ENCODE results near the gene FGD5. TPM values are rescaled to one million over a fixed set of nuclear protein-coding genes. Genes with fewer than 3 reads are reported as not detected.

Gene FGD5
- total RNA-seq, 1 experiment from 2014 or later = 0.05 TPM

GRCh38 chr3:14848906-14849305, 30.1 kb downstream of the FGD5 start:
- no peak for DNase-seq (ENCODE audit: low read depth)

- no peak for DNase-seq (ENCODE audit: low read depth)
Measured at GRCh38 chr3:14849638-14850230, 31.0 kb downstream of the FGD5 start.

- DNase-seq (ENCODE audit: low read depth) = no peak
Measured at GRCh38 chr3:14852058-14852594, 33.4 kb downstream of the FGD5 start.

- DNase-seq (ENCODE audit: low read depth) = no peak
Measured at GRCh38 chr3:14852717-14853116, 34.0 kb downstream of the FGD5 start.

- DNase-seq (ENCODE audit: low read depth) = no peak
Measured at GRCh38 chr3:14853271-14853951, 34.6 kb downstream of the FGD5 start.

GRCh38 chr3:14857506-14857905, 38.7 kb downstream of the FGD5 start:
- DNase-seq (ENCODE audit: low read depth) = no peak

- no peak for DNase-seq (ENCODE audit: low read depth)
Measured at GRCh38 chr3:14858105-14858504, 39.3 kb downstream of the FGD5 start.

- no peak for DNase-seq (ENCODE audit: low read depth)
Measured at GRCh38 chr3:14859880-14860279, 41.1 kb downstream of the FGD5 start.

GRCh38 chr3:14861031-14861430, 42.3 kb downstream of the FGD5 start:
- no peak for DNase-seq (ENCODE audit: low read depth)

GRCh38 chr3:14861446-14862302, 42.9 kb downstream of the FGD5 start:
- no peak for DNase-seq (ENCODE audit: low read depth)

GRCh38 chr3:14862303-14862660, 43.5 kb downstream of the FGD5 start:
- no peak for DNase-seq (ENCODE audit: low read depth)

- no peak for DNase-seq (ENCODE audit: low read depth)
Measured at GRCh38 chr3:14862661-14863230, 44.0 kb downstream of the FGD5 start.

GRCh38 chr3:14863333-14864100, 44.8 kb downstream of the FGD5 start:
- no peak for DNase-seq (ENCODE audit: low read depth)

GRCh38 chr3:14864131-14864530, 45.4 kb downstream of the FGD5 start:
- no peak for DNase-seq (ENCODE audit: low read depth)

GRCh38 chr3:14866627-14867026, 47.9 kb downstream of the FGD5 start:
- no peak for DNase-seq (ENCODE audit: low read depth)

- no peak for DNase-seq (ENCODE audit: low read depth)
Measured at GRCh38 chr3:14867936-14868570, 49.3 kb downstream of the FGD5 start.

- no peak for DNase-seq (ENCODE audit: low read depth)
Measured at GRCh38 chr3:14869917-14870782, 51.4 kb downstream of the FGD5 start.

GRCh38 chr3:14870783-14871060, 52.0 kb downstream of the FGD5 start:
- DNase-seq (ENCODE audit: low read depth) = no peak

GRCh38 chr3:14871456-14872200, 52.9 kb downstream of the FGD5 start:
- DNase-seq (ENCODE audit: low read depth) = no peak

GRCh38 chr3:14872706-14873105, 53.9 kb downstream of the FGD5 start:
- DNase-seq (ENCODE audit: low read depth) = no peak
